Measurements from ENCODE around the gene NFATC2.
"Not testable (repeated sequence)": the region's sequence is repeated elsewhere in the genome, so short reads cannot be mapped to it uniquely, and the experiment has no call there.

Gene NFATC2

GRCh38 chr20:51347831-51348230 lies 194.7 kb downstream of the NFATC2 start:
- no peak overlapping the region for H3K27ac ChIP-seq (ENCODE audit: low read depth, low read length)
- H3K9me3 ChIP-seq (ENCODE audit: control insufficient read depth, insufficient read depth, low read depth, low read length), result peaks cover 11% of the 10 kb centered on the region; the same call in 1 of the 2 replicates
- H3K36me3 ChIP-seq (ENCODE audit: control insufficient read depth, insufficient read depth, low read length), result no peaks in the 10 kb centered on the region
- no peak overlapping the region for H3K9ac ChIP-seq (ENCODE audit: low read length)
- no peak overlapping the region for H3K4me3 ChIP-seq (ENCODE audit: low read depth, low read length)
- no peaks in the 10 kb centered on the region for H3K27me3 ChIP-seq (ENCODE audit: control insufficient read depth, insufficient read depth, low read length)
- H3K4me1 ChIP-seq (ENCODE audit: control insufficient read depth, insufficient read depth, low read length), result no peaks in the 10 kb centered on the region; the same call in 1 of the 2 replicates

- Histone ChIP-seq H3K4me3 (ENCODE audit: low read depth, low read length) (no peak overlapping the region), H3K27me3 (ENCODE audit: control insufficient read depth, insufficient read depth, low read length) (no peaks in the 10 kb centered on the region), H3K27ac (ENCODE audit: low read depth, low read length) (no peak overlapping the region), H3K9ac (ENCODE audit: low read length) (no peak overlapping the region), H3K9me3 (ENCODE audit: control insufficient read depth, insufficient read depth, low read depth, low read length) (peaks cover 11% of the 10 kb centered on the region; the same call in 1 of the 2 replicates), H3K36me3 (ENCODE audit: control insufficient read depth, insufficient read depth, low read length) (no peaks in the 10 kb centered on the region), H3K4me1 (ENCODE audit: control insufficient read depth, insufficient read depth, low read length) (no peaks in the 10 kb centered on the region; the same call in 1 of the 2 replicates)
Measured at GRCh38 chr20:51346686-51347485, 195.6 kb downstream of the NFATC2 start.

- no peaks in the 10 kb centered on the region for H3K27me3 ChIP-seq (ENCODE audit: control insufficient read depth, insufficient read depth, low read length)
- H3K9me3 ChIP-seq (ENCODE audit: control insufficient read depth, insufficient read depth, low read depth, low read length), result peaks cover 11% of the 10 kb centered on the region; the same call in 1 of the 2 replicates
- no peak overlapping the region for H3K4me3 ChIP-seq (ENCODE audit: low read depth, low read length)
- H3K4me1 ChIP-seq (ENCODE audit: control insufficient read depth, insufficient read depth, low read length), result no peaks in the 10 kb centered on the region; the same call in 1 of the 2 replicates
- no peak overlapping the region for H3K9ac ChIP-seq (ENCODE audit: low read length)
- H3K36me3 ChIP-seq (ENCODE audit: control insufficient read depth, insufficient read depth, low read length), result no peaks in the 10 kb centered on the region
- no peak overlapping the region for H3K27ac ChIP-seq (ENCODE audit: low read depth, low read length)
Measured at GRCh38 chr20:51345601-51346101, 196.9 kb downstream of the NFATC2 start.

DNA sequence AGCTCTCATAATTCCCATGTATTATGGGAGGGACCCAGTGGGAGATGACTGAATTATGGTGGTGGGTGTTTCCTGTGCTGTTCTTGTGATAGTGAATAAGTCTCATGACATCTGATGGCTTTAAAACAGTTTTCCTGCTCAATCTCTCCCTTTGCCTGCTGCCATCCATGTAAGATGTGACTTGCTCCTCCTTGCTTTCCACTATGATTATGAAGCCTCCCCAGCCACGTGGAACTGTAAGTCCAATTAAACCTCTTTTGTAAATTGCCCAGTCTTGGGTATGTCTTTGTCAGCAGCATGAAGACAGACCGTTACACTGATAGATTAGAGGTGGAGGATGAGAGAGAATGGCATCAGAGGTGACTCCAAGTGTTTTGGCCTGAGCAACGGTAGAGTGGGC lies 198.7 kb downstream of the NFATC2 start:
- H3K27ac ChIP-seq (ENCODE audit: low read depth, low read length); H3K36me3 ChIP-seq (ENCODE audit: control insufficient read depth, insufficient read depth, low read length); H3K27me3 ChIP-seq (ENCODE audit: control insufficient read depth, insufficient read depth, low read length); H3K4me3 ChIP-seq (ENCODE audit: low read depth, low read length); H3K9ac ChIP-seq (ENCODE audit: low read length); H3K4me1 ChIP-seq (ENCODE audit: control insufficient read depth, insufficient read depth, low read length): not testable (repeated sequence)
- peaks cover 11% of the 10 kb centered on the region; the same call in 1 of the 2 replicates for H3K9me3 ChIP-seq (ENCODE audit: control insufficient read depth, insufficient read depth, low read depth, low read length)

GRCh38 chr20:51342510-51343236 lies 199.8 kb downstream of the NFATC2 start:
- no peaks in the 10 kb centered on the region for H3K4me1 ChIP-seq (ENCODE audit: control insufficient read depth, insufficient read depth, low read length)
- H3K27ac ChIP-seq (ENCODE audit: low read depth, low read length), result no peak overlapping the region

DNA sequence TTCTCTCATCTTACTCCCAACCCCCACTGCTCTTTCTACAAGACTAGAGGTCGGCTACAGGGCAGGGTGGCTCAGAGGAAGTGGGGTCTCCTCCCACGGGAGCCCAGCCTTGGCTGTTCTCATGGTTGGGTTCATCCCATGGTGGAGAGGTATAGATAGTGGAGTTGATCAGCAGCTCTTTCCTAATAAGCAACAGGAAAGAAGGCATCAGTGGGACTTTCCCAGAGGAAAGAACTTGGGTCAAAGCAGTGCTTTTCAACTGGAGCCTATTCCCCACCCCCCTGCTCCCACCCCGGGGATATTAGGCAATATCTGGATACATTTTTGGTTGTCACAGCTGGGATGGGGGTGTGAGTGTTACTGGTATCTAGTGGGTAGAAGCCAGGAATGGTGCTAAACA lies 200.9 kb downstream of the NFATC2 start:
- H3K4me3 ChIP-seq (ENCODE audit: low read depth, low read length), result no peak overlapping the region
- H3K27ac ChIP-seq (ENCODE audit: low read depth, low read length), result no peak overlapping the region
- no peaks in the 10 kb centered on the region for H3K27me3 ChIP-seq (ENCODE audit: control insufficient read depth, insufficient read depth, low read length)

More at GRCh38 chr20:51342510-51343236, 199.8 kb downstream of the NFATC2 start:
- no peak overlapping the region for H3K9ac ChIP-seq (ENCODE audit: low read length)
- peaks cover 11% of the 10 kb centered on the region; the same call in 1 of the 2 replicates for H3K9me3 ChIP-seq (ENCODE audit: control insufficient read depth, insufficient read depth, low read depth, low read length)
- H3K4me3 ChIP-seq (ENCODE audit: low read depth, low read length), result no peak overlapping the region
- H3K36me3 ChIP-seq (ENCODE audit: control insufficient read depth, insufficient read depth, low read length), result no peaks in the 10 kb centered on the region
- H3K27me3 ChIP-seq (ENCODE audit: control insufficient read depth, insufficient read depth, low read length), result no peaks in the 10 kb centered on the region

DNA sequence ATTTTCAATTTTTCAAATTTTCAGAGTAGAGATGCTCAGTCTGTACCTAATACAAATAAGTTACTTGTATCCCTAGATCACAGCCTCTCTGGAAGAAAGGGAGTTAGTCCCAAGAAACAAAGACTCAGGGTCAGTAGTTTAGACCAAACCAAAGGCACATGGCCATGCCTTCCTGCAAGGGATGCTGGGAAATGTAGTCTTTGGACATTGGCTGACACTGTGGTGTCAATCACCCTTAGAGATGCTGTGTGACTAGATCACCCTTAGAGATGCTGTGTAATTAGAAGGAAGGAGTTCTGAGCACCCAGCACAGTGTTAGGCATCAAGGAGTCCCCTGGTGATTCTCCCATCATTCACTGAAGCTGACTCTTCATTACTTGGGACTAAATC lies 202.1 kb downstream of the NFATC2 start:
- Histone ChIP-seq H3K9ac (ENCODE audit: low read length) (no peak overlapping the region), H3K27me3 (ENCODE audit: control insufficient read depth, insufficient read depth, low read length) (no peaks in the 10 kb centered on the region), H3K4me3 (ENCODE audit: low read depth, low read length) (no peak overlapping the region), H3K27ac (ENCODE audit: low read depth, low read length) (no peak overlapping the region), H3K36me3 (ENCODE audit: control insufficient read depth, insufficient read depth, low read length) (no peaks in the 10 kb centered on the region), H3K9me3 (ENCODE audit: control insufficient read depth, insufficient read depth, low read depth, low read length) (peaks cover 11% of the 10 kb centered on the region; the same call in 1 of the 2 replicates), H3K4me1 (ENCODE audit: control insufficient read depth, insufficient read depth, low read length) (no peaks in the 10 kb centered on the region; the same call in 1 of the 2 replicates)

More for the DNA sequence above, 200.9 kb downstream of the NFATC2 start:
- Histone ChIP-seq H3K9me3 (ENCODE audit: control insufficient read depth, insufficient read depth, low read depth, low read length) (peaks cover 11% of the 10 kb centered on the region; the same call in 1 of the 2 replicates), H3K4me1 (ENCODE audit: control insufficient read depth, insufficient read depth, low read length) (no peaks in the 10 kb centered on the region), H3K9ac (ENCODE audit: low read length) (no peak overlapping the region), H3K36me3 (ENCODE audit: control insufficient read depth, insufficient read depth, low read length) (no peaks in the 10 kb centered on the region)

DNA sequence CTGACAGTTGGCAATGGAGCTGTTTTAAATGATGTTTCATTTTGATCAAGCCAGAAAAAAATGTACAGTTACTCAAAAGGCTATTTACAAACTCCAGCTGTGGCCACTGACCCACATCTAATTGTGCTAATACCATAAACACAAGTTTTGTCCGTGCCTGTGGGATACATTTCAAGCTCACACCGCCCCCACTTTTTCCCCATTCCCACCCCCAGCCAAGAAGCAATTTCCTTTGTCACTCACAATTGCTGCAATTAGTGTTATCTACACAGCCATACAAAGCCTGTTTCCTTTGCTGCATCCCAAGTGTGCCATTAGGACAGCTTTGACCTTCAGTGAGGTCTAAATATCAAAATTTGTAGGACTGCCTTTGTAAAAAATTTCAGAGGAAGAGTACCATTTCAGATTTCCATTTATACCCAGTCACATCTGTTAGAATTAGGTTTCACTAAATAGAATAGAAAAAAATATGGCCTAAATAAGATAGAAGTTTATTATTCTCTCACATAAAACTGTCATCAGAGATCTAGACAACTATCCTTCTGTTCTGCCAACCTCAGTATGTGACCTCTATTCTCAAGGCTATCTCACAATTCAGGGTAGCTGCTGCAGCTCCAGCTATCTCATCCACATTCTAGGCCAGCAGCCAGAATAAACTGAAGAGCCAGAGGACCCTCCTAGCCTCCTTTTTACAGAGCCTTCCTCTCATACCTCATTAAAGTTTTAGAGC lies 202.6 kb downstream of the NFATC2 start:
- no peak overlapping the region for H3K4me3 ChIP-seq (ENCODE audit: low read depth, low read length)
- no peaks in the 10 kb centered on the region for H3K36me3 ChIP-seq (ENCODE audit: control insufficient read depth, insufficient read depth, low read length)
- no peaks in the 10 kb centered on the region for H3K27me3 ChIP-seq (ENCODE audit: control insufficient read depth, insufficient read depth, low read length)
- H3K4me1 ChIP-seq (ENCODE audit: control insufficient read depth, insufficient read depth, low read length), result no peaks in the 10 kb centered on the region; the same call in 1 of the 2 replicates
- peaks cover 11% of the 10 kb centered on the region; the same call in 1 of the 2 replicates for H3K9me3 ChIP-seq (ENCODE audit: control insufficient read depth, insufficient read depth, low read depth, low read length)
- H3K27ac ChIP-seq (ENCODE audit: low read depth, low read length), result no peak overlapping the region
- H3K9ac ChIP-seq (ENCODE audit: low read length), result no peak overlapping the region

GRCh38 chr20:51338692-51339440 lies 203.7 kb downstream of the NFATC2 start:
- Histone ChIP-seq H3K27ac (ENCODE audit: low read depth, low read length) (no peak overlapping the region), H3K9me3 (ENCODE audit: control insufficient read depth, insufficient read depth, low read depth, low read length) (peaks cover 11% of the 10 kb centered on the region; the same call in 1 of the 2 replicates), H3K27me3 (ENCODE audit: control insufficient read depth, insufficient read depth, low read length) (no peaks in the 10 kb centered on the region), H3K36me3 (ENCODE audit: control insufficient read depth, insufficient read depth, low read length) (no peaks in the 10 kb centered on the region), H3K4me3 (ENCODE audit: low read depth, low read length) (no peak overlapping the region), H3K9ac (ENCODE audit: low read length) (no peak overlapping the region), H3K4me1 (ENCODE audit: control insufficient read depth, insufficient read depth, low read length) (no peaks in the 10 kb centered on the region; the same call in 1 of the 2 replicates)
